HepG2 (cell line): Measurements from ENCODE around the gene RCAN2. TPM values are rescaled to one million over a fixed set of nuclear protein-coding genes. Genes with fewer than 3 reads are reported as not detected.

Source experiments
- KAT2B ChIP-seq: fragments of 150-350 bp; IDR thresholded peaks from 2 replicates; pipeline ENCODE4 v1.6.1; 2014; ENCODE audit warnings: low read depth, low read length, borderline replicate concordance
- KDM5B ChIP-seq: sonication (generic); formaldehyde crosslinking; IDR thresholded peaks from 2 replicates; pipeline ENCODE4 v1.4.0; 2020; ENCODE audit warnings: missing genetic modification reagents, mild to moderate bottlenecking, borderline replicate concordance
- ZBTB20 ChIP-seq: sonication (generic); formaldehyde crosslinking; IDR thresholded peaks from 2 replicates; pipeline ENCODE4 v1.8.1; 2023; ENCODE audit warnings: missing genetic modification reagents, low read depth, mild to moderate bottlenecking, borderline replicate concordance
- ZNF44 ChIP-seq: sonication (generic); formaldehyde crosslinking; IDR thresholded peaks from 2 replicates; pipeline ENCODE4 v1.5.1; 2020; ENCODE audit warnings: mild to moderate bottlenecking, missing genetic modification reagents
- polyA plus RNA-seq, 8 experiments: library from polyadenylated mRNA; depleted of rRNA in 3 of 8; stranded (reverse) in 7 of 8; unstranded in 1 of 8; fragments of >200 nt; fragmentation: Illumina TruSeq in 4 of 8; extraction: Trizol in 4 of 8; gene quantifications; 2 replicates each; pipeline versions ENCODE4 v1.2.1 to v1.2.3, GENCODE V29; 2011 to 2016; ENCODE audit warnings: low read depth in 4 of 8, missing spikeins in 1 of 8, mixed read lengths in 1 of 8; ENCODE audit not compliant: insufficient read depth in 1 of 8
- total RNA-seq, 5 experiments: library from RNA; depleted of rRNA; stranded (reverse); fragments of >200 nt; fragmentation: Illumina TruSeq; extraction: Trizol; gene quantifications; 2 replicates each; pipeline ENCODE4 v1.2.3, GENCODE V29; 2016; ENCODE audit warnings: low read depth in 1 of 5
- TF ChIP-seq, protein P1 (sequence below): sonication (generic); formaldehyde crosslinking; IDR thresholded peaks from 2 replicates; pipeline ENCODE4 v1.4.0; 2020; ENCODE audit warnings: mild to moderate bottlenecking, missing genetic modification reagents, borderline replicate concordance
- TF ChIP-seq, protein P2 (sequence below): sonication (generic); formaldehyde crosslinking; IDR thresholded peaks from 2 replicates; pipeline ENCODE4 v1.5.0; 2020; ENCODE audit warnings: mild to moderate bottlenecking, missing genetic modification reagents, moderate library complexity
- TF ChIP-seq, protein P3 (sequence below): sonication (generic); formaldehyde crosslinking; IDR thresholded peaks from 2 replicates; pipeline ENCODE4 v1.4.0; 2020; ENCODE audit warnings: missing genetic modification reagents, borderline replicate concordance
- TF ChIP-seq, protein P4 (sequence below): sonication (generic); formaldehyde crosslinking; IDR thresholded peaks from 2 replicates; pipeline ENCODE4 v1.4.0; 2020; ENCODE audit warnings: low read depth, mild to moderate bottlenecking, missing genetic modification reagents

The RCAN2 gene
- total and polyA plus RNA-seq, 2 of the 13 experiments (the other 11 are each of a cell fraction or from before 2014, with no cell fraction given), result not detected

DNA sequence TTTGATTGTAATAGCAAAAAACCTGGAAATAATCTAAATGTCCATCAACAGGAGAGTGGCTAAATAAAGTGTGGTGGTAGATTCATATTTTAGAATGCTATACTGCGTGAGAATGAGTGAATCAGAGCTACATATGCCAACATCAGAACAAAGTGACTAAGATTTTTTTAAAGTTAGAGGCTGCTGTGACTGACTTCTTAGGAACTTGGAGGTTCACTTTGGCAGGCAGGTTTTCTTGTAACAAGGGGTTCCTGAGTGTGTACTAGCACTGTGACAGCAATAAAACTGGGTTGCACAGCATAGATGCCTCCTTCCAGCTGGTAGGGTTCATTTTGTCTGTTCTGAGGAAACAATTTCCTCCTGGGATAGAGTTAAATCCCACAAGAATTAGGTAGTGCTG is 245.2 kb downstream of the RCAN2 start (continued):
- TF ChIP-seq, protein P1, sequence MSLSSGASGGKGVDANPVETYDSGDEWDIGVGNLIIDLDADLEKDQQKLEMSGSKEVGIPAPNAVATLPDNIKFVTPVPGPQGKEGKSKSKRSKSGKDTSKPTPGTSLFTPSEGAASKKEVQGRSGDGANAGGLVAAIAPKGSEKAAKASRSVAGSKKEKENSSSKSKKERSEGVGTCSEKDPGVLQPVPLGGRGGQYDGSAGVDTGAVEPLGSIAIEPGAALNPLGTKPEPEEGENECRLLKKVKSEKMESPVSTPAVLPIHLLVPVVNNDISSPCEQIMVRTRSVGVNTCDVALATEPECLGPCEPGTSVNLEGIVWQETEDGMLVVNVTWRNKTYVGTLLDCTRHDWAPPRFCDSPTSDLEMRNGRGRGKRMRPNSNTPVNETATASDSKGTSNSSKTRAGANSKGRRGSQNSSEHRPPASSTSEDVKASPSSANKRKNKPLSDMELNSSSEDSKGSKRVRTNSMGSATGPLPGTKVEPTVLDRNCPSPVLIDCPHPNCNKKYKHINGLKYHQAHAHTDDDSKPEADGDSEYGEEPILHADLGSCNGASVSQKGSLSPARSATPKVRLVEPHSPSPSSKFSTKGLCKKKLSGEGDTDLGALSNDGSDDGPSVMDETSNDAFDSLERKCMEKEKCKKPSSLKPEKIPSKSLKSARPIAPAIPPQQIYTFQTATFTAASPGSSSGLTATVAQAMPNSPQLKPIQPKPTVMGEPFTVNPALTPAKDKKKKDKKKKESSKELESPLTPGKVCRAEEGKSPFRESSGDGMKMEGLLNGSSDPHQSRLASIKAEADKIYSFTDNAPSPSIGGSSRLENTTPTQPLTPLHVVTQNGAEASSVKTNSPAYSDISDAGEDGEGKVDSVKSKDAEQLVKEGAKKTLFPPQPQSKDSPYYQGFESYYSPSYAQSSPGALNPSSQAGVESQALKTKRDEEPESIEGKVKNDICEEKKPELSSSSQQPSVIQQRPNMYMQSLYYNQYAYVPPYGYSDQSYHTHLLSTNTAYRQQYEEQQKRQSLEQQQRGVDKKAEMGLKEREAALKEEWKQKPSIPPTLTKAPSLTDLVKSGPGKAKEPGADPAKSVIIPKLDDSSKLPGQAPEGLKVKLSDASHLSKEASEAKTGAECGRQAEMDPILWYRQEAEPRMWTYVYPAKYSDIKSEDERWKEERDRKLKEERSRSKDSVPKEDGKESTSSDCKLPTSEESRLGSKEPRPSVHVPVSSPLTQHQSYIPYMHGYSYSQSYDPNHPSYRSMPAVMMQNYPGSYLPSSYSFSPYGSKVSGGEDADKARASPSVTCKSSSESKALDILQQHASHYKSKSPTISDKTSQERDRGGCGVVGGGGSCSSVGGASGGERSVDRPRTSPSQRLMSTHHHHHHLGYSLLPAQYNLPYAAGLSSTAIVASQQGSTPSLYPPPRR (CRISPR knock-in tag), result no peak
- TF ChIP-seq, protein P2, sequence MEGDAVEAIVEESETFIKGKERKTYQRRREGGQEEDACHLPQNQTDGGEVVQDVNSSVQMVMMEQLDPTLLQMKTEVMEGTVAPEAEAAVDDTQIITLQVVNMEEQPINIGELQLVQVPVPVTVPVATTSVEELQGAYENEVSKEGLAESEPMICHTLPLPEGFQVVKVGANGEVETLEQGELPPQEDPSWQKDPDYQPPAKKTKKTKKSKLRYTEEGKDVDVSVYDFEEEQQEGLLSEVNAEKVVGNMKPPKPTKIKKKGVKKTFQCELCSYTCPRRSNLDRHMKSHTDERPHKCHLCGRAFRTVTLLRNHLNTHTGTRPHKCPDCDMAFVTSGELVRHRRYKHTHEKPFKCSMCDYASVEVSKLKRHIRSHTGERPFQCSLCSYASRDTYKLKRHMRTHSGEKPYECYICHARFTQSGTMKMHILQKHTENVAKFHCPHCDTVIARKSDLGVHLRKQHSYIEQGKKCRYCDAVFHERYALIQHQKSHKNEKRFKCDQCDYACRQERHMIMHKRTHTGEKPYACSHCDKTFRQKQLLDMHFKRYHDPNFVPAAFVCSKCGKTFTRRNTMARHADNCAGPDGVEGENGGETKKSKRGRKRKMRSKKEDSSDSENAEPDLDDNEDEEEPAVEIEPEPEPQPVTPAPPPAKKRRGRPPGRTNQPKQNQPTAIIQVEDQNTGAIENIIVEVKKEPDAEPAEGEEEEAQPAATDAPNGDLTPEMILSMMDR (CRISPR knock-in tag), result no peak
- TF ChIP-seq ZBTB20 (CRISPR knock-in tag) (no peak), KDM5B (no peak), ZNF44 (CRISPR knock-in tag) (no peak), KAT2B (no peak)
- TF ChIP-seq, protein P3, sequence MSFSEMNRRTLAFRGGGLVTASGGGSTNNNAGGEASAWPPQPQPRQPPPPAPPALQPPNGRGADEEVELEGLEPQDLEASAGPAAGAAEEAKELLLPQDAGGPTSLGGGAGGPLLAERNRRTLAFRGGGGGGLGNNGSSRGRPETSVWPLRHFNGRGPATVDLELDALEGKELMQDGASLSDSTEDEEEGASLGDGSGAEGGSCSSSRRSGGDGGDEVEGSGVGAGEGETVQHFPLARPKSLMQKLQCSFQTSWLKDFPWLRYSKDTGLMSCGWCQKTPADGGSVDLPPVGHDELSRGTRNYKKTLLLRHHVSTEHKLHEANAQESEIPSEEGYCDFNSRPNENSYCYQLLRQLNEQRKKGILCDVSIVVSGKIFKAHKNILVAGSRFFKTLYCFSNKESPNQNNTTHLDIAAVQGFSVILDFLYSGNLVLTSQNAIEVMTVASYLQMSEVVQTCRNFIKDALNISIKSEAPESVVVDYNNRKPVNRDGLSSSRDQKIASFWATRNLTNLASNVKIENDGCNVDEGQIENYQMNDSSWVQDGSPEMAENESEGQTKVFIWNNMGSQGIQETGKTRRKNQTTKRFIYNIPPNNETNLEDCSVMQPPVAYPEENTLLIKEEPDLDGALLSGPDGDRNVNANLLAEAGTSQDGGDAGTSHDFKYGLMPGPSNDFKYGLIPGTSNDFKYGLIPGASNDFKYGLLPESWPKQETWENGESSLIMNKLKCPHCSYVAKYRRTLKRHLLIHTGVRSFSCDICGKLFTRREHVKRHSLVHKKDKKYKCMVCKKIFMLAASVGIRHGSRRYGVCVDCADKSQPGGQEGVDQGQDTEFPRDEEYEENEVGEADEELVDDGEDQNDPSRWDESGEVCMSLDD (CRISPR knock-in tag), result no peak
- TF ChIP-seq, protein P4, sequence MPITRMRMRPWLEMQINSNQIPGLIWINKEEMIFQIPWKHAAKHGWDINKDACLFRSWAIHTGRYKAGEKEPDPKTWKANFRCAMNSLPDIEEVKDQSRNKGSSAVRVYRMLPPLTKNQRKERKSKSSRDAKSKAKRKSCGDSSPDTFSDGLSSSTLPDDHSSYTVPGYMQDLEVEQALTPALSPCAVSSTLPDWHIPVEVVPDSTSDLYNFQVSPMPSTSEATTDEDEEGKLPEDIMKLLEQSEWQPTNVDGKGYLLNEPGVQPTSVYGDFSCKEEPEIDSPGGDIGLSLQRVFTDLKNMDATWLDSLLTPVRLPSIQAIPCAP (CRISPR knock-in tag), result no peak
